ENCODE measurements around the gene GRIN2A. TPM values are rescaled to one million over a fixed set of nuclear protein-coding genes. Genes with fewer than 3 reads are reported as not detected.
A peak's percentile ranks its signal among the peaks of the same experiment; 100 is the strongest.

Gene GRIN2A
- total and polyA plus RNA-seq, 8 donors, result 0.06 to 9.8 (median 0.86) TPM

- H3K36me3 ChIP-seq, result no peaks in the 10 kb centered on the region
- intact Hi-C loops (cut with DNase I; ENCODE audit: low total_unique reads), result no loop called here
- 75 to 100% (median 95%) methylated on average over 2 of the region's 2 CpGs for WGBS, 5 donors
These were observed 12.3 kb downstream of the GRIN2A start for GRCh38 chr16:10169904-10170410.

GRCh38 chr16:10169031-10169430 is 13.2 kb downstream of the GRIN2A start:
- TF ChIP-seq EP300 (IDR thresholded peaks at IDR 0.05), result no peak
- no peak for TF ChIP-seq POLR2A (IDR thresholded peaks at IDR 0.05)
- TF ChIP-seq CTCF (IDR thresholded peaks at IDR 0.05), result no peak
- no peak for TF ChIP-seq POLR2AphosphoS5 (IDR thresholded peaks at IDR 0.05)
- no peak overlapping the region for H3K4me3 ChIP-seq
- DNase-seq, result no peak
- H3K36me3 ChIP-seq, result no peaks in the 10 kb centered on the region
- H3K27ac ChIP-seq, result peak overlapping the region in 1 of 5 donors; percentile 16
- 90 to 96% (median 92%) methylated on average over 3 of the region's 3 CpGs for WGBS, 5 donors
- H3K9me3 ChIP-seq, result peaks cover 0 to 3% (median 0%) of the 10 kb centered on the region in 4 donors
- no peaks in the 10 kb centered on the region for H3K4me1 ChIP-seq
- no peaks in the 10 kb centered on the region for H3K27me3 ChIP-seq
- intact Hi-C loops (cut with DNase I; ENCODE audit: low total_unique reads), result no loop called here

More at GRCh38 chr16:10169904-10170410, 12.3 kb downstream of the GRIN2A start:
- H3K27me3 ChIP-seq, result no peaks in the 10 kb centered on the region
- no peak overlapping the region for H3K4me3 ChIP-seq
- TF ChIP-seq EP300 (IDR thresholded peaks at IDR 0.05), result no peak
- TF ChIP-seq POLR2A (IDR thresholded peaks at IDR 0.05), result no peak
- TF ChIP-seq POLR2AphosphoS5 (IDR thresholded peaks at IDR 0.05), result no peak
- no peak for TF ChIP-seq CTCF (IDR thresholded peaks at IDR 0.05)
- H3K9me3 ChIP-seq, result no peaks in the 10 kb centered on the region
- no peak for DNase-seq
- H3K27ac ChIP-seq, result no peak overlapping the region
- no peaks in the 10 kb centered on the region for H3K4me1 ChIP-seq

GRCh38 chr16:10168258-10168657 is 14.0 kb downstream of the GRIN2A start:
- Histone ChIP-seq H3K4me1 (peaks cover 0 to 6% (median 2%) of the 10 kb centered on the region in 4 donors), H3K4me3 (no peak overlapping the region), H3K27me3 (no peaks in the 10 kb centered on the region), H3K9me3 (peaks cover 0 to 4% (median 0%) of the 10 kb centered on the region in 4 donors), H3K27ac (peak overlapping the region in 1 of 5 donors; percentile 16), H3K36me3 (no peaks in the 10 kb centered on the region)
- intact Hi-C loops (cut with DNase I; ENCODE audit: low total_unique reads), result no loop called here
- 26 to 65% (median 50%) methylated on average over 1 of the region's 1 CpG for WGBS, 5 donors
- TF ChIP-seq POLR2AphosphoS5 (IDR thresholded peaks at IDR 0.05), result peak in 1 of 3 donors; percentile 5
- no peak for TF ChIP-seq CTCF (IDR thresholded peaks at IDR 0.05)
- no peak for DNase-seq

GRCh38 chr16:10165643-10166042 is 16.6 kb downstream of the GRIN2A start:
- intact Hi-C loops (cut with DNase I; ENCODE audit: low total_unique reads), result no loop called here
- Histone ChIP-seq H3K27ac (no peak overlapping the region), H3K36me3 (no peaks in the 10 kb centered on the region), H3K9me3 (peaks cover 0 to 4% (median 0%) of the 10 kb centered on the region in 4 donors), H3K4me3 (no peak overlapping the region), H3K27me3 (no peaks in the 10 kb centered on the region), H3K4me1 (peaks cover 0 to 8% (median 3%) of the 10 kb centered on the region in 4 donors)
- WGBS, 5 donors, result 74 to 82% (median 80%) methylated on average over 1 of the region's 1 CpG
- no peak for TF ChIP-seq CTCF (IDR thresholded peaks at IDR 0.05)
- TF ChIP-seq POLR2A (IDR thresholded peaks at IDR 0.05), result no peak
- no peak for TF ChIP-seq EP300 (IDR thresholded peaks at IDR 0.05)
- no peak for TF ChIP-seq POLR2AphosphoS5 (IDR thresholded peaks at IDR 0.05)
- DNase-seq, result no peak
